SHP77 treated with DMSO at 0.1 percent for 48 hours (cell line): ENCODE results near the gene SRRM3.
"Not testable (repeated sequence)": the region's sequence is repeated elsewhere in the genome, so short reads cannot be mapped to it uniquely, and the experiment has no call there.

Source experiments
- DNase-seq: peaks from one replicate; lab custom pipeline; 2025; lab: John Stamatoyannopoulos, UW

SRRM3 gene, protein sequence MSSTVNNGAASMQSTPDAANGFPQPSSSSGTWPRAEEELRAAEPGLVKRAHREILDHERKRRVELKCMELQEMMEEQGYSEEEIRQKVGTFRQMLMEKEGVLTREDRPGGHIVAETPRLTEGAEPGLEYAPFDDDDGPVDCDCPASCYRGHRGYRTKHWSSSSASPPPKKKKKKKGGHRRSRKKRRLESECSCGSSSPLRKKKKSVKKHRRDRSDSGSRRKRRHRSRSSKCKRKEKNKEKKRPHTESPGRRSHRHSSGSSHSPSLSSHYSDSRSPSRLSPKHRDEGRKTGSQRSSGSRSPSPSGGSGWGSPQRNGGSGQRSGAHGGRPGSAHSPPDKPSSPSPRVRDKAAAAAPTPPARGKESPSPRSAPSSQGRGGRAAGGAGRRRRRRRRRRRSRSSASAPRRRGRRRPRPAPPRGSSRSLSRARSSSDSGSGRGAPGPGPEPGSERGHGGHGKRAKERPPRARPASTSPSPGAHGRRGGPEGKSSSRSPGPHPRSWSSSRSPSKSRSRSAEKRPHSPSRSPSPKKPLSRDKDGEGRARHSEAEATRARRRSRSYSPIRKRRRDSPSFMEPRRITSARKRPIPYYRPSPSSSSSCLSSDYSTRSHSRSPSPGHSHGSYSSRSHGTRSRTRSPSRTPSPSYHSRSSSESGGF

DNA sequence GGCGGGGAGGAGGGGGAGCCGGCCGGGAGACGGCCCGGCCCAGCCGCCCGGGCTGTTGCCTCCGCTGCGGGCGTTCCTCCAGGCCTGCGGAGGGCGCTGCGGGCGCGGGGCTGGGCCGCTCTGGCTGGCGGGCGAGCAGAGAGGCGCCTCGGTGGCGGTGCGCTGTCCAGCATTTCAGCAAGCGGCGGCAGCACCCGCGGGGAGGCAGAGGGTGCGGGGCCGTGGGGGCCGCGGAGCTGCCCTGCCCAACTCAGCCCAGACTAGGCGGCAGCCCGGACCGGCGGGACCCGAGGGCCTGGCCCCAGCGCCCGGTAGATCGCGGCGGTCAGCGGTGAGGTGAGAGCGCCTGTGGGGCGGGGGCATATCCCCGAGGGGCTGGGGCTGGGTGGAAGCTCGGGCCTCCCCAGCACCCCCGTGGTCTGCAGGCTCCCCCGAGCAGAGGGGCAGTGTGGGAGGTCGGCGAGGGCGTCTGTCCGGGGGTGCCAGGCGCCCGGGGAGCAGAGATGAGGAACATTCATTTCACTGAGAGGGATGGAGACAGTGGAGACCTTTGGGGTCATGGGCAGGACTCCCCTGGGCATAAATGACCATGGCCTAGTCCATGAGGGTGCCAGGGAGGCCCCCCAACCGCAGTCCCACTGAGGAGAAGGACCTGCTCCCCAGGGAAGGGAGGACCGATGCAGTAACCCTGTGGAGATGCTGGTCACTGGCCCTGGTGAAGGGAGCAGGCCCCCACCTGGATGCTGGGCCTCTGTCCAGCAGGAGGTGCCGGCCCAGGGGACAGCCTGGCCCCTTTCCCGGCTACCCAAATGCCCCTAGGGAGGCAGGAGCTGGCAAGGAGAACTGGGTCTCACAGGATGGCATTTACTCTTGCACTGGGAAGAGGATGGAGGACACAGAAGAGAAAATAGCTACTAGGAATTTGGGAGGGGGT, at the start of gene SRRM3:
Gene SRRM3, plus strand, starts transcription at position 165 of the 934 bp plus-strand sequence. CDS start 33,171 bp downstream, outside the sequence.
- DNase-seq, result peak; percentile 59

DNA sequence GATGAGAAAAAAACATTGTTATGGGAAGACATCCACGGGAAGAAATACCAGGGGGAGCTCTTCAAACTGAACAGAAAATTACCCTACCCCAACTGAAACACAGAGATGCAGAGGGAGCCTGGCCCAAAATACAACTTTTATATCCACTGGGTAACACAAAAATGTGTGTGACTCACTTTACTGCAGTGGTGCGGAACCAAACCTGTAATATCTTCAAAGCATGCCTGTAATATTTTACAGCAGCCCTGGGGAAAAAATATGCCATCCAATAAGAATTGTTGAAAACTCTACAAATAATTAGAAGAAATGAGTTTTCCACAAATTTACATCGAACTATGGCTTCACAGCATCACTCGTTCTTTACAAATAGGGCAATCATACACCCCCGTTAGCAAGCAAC, 49.8 kb upstream of the SRRM3 start:
- DNase-seq, result no peak

DNA sequence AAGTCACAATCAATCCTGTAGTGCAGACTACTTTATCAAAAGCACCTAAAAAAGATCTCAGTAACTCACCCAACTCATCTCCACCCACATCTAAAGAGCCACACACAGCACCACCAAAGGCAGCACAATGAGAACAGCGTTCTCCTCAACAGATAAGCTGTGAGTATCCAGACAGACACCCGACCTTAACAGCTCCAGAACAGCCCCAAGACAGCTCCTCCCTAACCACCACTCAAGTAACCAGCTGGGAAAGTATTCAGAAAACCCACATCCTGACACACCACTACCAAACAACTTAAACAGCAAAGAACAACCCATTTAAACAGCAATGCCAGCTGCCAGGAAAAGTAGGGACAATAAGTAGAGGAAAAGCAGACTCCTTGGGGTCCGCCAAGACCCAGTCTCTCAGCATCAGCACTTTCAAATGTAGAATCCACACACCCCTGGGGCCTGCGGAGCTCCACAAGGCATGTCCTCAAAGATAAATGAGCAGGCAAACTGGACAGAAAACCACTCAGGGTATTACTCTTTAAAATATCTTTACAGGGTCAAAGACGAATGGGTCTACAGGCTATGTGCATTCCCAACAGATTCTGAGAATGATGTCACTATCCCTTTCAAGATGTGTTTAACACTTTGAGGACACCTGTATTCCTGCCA, 48.0 kb upstream of the SRRM3 start:
- DNase-seq, result not testable (repeated sequence)

DNA sequence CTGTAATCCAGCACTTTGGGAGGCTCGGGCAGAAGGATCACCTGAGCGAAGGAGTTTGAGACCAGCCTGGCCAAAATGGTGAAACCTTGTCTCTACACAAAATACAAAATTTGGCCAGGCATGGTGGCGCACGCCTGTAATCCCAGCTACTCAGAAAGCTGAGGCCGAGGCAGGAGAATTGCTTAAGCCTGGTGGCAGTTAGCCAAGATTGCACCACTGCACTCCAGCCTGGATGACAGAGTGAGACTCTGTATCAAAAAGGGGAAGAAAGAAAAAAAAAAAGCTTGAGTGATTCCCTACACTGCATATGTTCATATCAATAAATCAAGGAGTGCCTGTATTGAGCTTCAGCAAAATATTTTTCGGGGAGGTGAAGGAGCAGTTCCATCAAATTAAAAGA, 45.8 kb upstream of the SRRM3 start:
- DNase-seq, result no peak

DNA sequence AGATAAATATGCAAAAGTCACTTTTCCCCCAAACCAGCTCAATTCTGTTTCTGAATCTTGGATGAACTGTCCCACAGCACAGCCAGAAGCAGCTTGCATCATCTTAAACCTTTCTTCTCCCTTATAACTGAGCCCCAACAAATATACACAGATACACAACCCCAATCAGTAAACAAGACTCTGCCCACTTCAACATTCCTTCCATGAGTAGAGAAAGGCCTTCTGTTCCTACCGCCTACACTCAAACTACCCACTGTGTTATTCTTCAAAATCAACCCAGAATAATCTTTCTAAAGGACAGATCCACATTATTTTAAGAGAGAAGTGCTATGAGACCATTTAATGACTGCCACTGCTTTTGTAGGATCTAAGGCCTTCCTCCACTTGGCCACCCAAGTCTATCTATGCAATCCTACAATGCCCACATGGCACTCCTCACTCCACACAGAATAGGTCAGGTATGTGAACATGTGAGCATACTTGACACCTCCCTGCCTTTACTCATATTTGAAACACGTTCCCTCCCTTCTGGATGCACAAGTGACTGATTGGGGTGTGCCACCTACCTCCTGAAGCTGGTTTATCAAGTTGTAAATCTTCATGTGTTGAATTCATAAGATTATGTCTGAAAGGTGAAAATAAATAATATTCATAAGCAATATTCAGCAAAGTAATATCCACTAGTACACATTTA, 44.6 kb upstream of the SRRM3 start:
- not testable (repeated sequence) for DNase-seq

DNA sequence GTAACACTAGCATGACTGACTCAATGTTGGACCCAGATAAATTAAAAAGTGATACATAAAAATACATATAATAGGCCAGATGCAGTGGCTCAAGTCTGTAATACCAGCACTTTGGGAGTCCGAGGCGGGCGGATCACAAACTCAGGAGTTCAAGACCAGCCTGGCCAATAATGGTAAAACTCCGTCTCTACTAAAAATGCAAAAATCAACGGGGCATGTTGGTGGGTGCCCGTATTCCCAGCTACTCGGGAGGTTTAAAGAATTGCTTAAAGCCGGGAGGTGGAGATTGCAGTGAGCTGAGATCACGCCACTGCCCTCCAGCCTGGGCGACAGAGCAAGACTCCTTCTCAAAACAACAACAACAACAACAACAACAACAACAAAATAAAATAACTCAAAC, 43.3 kb upstream of the SRRM3 start:
- not testable (repeated sequence) for DNase-seq

DNA sequence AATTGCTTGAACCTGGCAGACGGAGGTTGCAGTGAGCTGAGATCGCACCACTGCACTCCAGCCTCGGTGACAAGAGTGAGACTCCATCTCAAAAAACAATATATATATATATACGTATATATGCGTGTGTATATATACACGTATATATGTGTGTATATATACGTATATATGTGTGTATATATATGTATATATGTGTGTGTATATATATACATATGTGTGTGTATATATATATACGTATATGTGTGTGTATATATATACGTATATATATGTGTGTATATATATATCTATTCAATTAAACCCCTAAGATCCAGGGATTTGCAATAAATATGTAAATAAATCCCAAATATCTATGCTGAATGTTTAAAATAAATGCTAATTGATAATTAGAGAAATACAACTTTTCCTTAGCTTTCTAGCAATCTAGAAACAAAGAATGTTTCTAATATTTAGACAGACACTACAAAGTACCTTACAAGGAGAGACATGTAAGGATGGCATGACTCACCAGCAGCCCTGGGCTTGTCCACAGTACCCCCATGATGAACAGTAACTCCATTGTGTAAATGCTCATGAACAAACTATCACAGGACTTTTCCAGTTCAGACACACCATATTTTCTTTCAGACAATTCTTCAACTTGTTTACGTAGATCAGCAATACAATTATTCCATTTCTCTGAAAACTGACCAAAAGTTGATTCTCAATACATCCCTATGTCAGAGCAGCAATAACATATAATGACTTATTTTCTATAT, 39.1 kb upstream of the SRRM3 start:
- not testable (repeated sequence) for DNase-seq

DNA sequence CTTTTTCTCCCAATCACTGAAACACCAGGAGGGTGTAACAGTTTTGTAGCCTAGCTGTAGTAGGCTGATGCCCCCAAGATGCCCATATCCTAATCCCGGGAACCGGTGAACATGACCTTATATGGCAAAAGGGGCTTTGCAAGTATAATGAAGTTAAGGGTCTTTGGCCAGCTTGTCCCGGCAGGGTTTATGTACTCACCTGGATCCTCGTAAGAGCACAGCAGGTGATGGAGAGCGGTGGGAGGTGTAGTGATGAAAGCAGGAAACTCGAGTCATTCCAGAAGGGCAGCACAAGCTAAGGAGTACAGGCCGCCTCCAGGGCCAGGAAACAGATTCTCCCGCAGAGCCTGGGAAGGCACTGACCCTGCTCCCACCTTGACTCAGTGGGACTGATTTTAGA, 37.9 kb upstream of the SRRM3 start:
- DNase-seq, result not testable (repeated sequence)

DNA sequence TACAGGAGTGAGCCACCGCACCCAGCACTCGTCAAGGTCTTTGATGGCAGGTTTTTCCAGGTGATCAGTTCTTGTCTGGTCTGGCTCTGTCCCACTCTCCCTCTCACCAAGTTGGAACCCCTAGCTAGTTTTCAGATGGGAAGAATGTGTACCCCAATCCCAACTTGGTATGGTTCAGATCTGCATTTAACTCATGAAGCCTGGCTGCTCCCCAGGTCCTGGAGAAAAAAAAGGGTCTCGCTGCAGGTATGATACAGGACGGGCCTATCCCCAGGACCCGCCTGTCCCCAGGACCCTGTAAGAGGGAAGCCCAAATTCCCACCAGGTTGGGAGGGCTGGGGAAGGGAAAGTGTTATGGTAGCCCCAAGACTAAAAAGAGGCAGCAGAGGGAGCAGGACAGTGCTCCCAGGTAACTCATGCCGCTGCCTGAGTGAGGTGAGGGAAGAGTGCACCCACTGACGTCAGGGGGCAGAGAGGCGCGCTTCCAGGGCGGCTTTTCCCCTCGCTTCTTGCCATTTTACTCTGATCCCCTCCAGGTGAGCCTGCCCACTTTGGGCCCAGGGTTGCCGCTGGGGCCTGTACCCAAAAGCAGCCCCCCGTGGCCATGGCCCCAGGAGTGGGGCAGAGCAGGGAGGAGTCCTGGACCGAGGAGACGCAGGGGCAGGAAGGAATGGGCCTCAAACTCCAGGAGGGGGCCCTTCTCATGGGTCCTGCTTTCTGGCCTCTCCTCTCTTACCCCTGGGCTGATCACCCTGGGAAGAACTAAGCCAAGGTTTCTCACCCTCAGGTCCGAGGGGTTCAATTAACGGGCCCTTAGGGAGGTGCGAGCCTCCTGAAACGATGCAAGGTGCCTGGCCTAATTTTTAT, 36.4 kb upstream of the SRRM3 start:
- DNase-seq, result no peak

DNA sequence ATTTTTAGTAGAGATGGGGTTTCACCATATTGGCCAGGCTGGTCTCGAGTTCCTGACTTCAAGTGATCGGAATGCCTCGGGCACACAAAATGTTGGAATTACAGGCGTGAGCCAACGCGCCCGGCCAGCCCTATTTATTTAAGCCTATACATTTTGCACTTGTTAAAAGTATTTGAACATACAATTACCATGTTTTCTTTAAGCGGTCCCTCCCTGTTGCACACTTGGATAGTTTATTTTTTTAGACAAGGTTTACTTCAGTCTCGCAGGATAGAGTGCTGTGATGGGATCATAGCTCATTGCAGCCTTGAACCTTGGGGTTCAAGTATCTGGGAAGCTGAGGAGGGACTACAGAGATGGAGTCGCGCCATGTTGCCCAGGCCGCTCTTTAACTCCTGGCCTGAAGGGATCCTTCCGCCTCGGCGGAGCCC, 35.7 kb upstream of the SRRM3 start:
- no peak for DNase-seq

DNA sequence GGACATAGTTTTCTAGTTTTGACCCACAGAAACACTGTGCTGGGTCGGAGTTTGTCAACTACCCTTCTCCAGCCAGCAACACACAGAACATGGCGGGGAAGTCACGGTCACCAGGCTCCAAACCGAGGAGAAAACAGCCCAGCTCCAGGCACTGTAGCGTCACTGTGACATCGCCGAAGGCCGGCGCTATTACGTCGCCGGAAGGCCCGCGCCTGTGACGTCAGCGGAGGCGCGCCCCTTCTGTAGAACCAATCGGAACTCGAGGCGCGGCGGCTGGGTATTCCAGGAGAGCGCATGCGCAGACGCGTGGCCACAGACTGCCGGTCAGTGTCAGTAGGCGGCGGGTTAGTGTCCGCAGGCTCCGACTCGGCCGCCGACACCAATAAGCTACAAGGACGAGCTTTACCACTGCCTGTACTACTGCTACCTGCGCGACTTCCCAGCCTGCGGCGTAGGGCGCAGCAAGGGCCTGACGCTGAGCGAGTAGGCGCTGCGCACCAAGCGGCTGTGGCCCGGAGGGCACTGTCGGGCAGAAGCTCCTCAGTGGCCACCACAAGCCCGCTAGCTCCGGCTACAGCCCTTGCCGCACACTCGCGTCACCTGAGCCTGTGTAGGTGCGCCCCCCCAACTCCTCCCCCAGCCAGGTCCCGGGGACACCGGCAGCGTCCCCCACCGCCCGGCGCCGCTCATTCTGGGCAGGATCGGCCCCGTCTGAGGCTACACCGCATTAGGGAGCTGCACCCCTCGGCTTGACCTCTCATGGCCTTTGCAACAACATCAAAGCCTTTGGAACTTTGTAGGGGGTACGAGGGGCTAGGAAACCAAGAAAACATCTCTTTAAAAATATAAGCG, 35.1 kb upstream of the SRRM3 start:
- peak; percentile 86 for DNase-seq

DNA sequence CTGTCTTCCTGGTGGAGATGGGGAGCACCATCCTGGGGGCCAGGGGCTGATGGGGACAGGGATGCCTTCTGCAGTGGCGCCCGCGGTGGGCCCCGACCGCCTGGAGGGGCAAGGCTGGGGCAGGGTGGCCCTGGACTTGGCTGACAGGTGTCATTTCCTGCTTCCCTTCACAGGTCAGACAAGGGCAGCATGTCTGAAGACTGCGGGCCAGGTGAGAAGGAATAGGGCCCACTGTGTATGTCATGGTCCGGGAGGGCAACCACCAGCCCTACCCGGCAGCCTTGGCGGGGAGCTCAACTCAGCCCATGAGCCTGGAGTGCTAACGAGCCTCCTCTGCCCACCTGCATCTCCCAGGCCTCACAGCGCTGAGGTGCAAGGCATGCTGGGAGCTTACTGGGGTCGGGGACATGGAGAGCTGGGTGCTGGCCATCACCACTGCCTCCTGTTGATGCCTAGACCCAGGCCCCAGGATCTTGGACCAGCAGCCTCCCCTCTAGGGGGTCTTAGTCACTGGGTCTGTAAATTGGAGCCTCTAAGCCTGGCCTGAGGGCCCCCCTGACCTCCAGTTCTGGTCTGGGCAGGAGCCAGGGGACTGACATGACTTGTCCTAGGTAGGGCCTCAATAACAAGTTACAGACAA, 28.0 kb upstream of the SRRM3 start:
- no peak for DNase-seq

DNA sequence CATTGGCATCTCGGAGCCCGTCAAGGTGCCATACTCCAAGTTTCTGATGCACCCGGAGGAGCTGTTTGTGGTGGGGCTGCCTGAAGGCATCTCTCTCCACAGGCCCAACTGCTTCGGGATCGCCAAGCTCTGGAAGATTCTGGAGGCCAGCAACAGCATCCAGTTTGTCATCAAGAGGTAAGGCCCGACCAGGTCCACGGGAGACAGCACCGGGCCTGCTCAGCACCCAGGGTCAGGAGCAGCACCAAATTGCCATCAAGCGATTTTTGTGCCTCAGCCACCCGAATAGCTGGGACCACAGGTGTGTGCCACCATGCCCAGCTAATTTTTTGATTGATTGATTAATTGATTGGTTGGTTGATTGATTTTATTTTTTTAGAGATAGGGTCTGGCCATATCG, 24.7 kb upstream of the SRRM3 start:
- not testable (repeated sequence) for DNase-seq

DNA sequence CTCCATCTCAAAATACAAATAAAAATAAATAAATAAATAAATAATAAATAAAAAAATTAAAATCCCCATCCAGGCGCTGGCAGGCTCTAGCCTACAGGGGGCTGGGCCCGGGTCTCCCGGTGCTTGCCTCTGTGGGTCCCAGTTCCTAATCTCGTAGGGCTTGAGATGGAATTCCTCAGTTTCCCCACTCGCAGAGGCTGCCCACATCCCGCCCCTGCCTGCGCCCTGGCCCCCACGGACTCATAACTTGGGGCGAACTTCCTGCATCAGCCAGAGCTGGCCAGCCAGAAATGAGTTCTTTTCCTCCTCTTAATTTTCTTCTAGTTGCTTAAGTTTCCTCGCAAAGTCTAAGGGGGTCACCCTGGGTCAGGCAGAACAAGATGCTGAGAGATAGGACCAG, 22.0 kb upstream of the SRRM3 start:
- no peak for DNase-seq

DNA sequence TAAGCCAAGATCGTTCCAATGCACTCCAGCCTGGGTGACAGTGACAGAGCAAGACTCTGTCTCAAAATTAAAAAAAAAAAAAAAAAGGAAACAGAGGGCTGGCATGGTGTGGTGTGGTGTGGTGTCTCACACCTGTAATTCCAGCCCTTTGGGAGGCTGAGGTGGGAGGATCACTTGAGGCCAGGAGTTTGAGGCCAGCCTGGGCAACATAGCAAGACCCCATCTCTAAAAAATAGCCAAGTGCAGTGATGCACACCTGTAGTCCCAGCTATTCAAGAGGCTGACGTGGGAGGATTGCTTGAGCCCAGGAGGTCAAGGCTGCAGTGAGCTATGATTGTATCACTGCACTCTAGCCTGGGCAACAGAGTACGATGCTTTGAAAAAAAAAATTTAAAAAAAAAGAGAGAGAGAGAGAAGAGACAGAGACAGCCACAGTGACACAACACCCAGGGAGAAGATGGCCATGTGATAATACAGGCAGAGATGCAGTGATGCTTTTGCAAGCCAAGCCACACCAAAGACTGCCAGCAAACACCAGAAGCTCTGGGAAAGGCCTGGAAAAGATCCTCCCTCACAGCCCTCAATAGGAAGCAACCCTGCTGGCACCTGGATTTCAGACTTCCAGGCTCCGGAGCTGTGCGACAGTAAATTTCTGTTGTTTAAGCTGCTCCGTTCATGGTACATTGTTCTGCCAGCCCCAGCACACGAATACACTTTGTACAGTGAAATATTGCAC, 19.3 kb upstream of the SRRM3 start:
- no peak for DNase-seq

DNA sequence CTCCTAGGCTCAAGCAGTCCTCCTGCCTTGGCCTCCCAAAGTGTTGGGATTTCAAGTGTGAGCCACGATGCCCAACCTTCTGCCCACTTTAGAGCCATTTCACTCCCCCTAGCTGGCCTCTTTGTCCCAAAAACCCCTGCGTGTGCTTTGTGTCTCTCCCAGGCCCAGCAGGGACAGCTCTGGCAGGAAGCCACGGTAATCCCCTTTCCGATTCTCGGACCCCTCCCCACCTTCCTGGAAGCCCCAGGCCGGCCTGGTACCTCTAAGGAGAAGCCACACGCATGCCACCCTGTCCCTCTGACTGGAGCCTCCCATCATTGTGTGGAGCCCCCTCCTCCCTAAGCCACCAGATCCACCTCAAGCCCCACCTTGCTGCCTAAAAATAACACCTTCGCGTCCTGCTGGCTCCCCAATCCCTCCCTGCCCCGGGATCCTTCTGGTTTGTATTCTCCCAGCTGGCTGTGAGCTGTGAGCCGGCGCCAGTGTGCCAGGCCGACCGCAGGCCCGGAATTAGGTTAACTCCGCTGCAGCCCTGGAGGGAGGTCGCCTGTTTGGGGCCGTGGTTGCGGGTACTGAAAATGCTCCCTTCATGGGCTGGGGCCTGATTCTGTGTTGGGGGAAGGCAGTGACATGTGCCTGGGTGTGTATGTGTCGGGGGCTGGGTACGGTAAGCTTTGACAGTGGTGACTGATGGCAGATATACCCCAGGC, 16.4 kb upstream of the SRRM3 start:
- no peak for DNase-seq

DNA sequence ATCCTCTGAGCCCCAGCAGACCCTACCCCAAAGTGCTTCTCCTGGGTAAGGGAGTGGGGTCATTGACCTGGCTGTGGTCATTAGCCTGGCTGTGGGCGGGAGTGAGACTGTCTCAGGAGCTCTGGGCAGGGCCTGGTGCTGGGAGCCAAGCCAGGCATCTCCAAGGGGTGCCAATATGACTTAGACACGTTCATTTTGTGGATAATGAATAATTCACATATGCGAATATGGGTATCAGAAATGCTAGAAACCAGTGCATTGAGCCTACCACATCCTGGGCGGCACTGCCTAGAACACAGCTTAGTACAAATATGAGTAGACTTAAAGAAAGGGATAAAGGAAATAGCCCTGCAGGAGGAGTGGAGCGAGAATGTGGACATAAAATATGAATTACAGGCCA, 14.4 kb upstream of the SRRM3 start:
- no peak for DNase-seq
